OCI-LY1 (cell line): Measurements from ENCODE around the gene PPP2R5C.

ENCODE experiments used
- H2AFZ ChIP-seq: fragments of 200-600 bp; sonication (generic), shearing (Covaris generic); 2 replicates; pipeline ENCODE4 v1.6.0; 2014; ENCODE audit warnings: antibody characterized with exemption, mild to moderate bottlenecking, low read length
- H3F3A ChIP-seq: fragments of 200-600 bp; sonication (generic), shearing (Covaris generic); 2 replicates; pipeline ENCODE4 v1.6.0; 2014; ENCODE audit warnings: mild to moderate bottlenecking, antibody characterized with exemption, low read length, moderate library complexity; ENCODE audit not compliant: insufficient read depth
- H3K27ac ChIP-seq: fragments of 200-600 bp; sonication (generic); 2 replicates; pipeline ENCODE4 v1.5.1; 2014; ENCODE audit warnings: low read length, mixed run types, mild to moderate bottlenecking, low read depth; ENCODE audit not compliant: poor library complexity, severe bottlenecking
- H3K27me3 ChIP-seq: fragments of 200-600 bp; sonication (generic); 2 replicates; pipeline ENCODE4 v1.6.0; 2014; ENCODE audit warnings: antibody characterized with exemption, mild to moderate bottlenecking, low read length, moderate library complexity; ENCODE audit not compliant: insufficient read depth
- H3K36me3 ChIP-seq: fragments of 200-600 bp; sonication (generic); 2 replicates; pipeline ENCODE4 v1.6.1; 2014; ENCODE audit warnings: mild to moderate bottlenecking, antibody characterized with exemption, low read length, moderate library complexity, mixed read lengths; ENCODE audit not compliant: insufficient read depth
- H3K4me1 ChIP-seq: fragments of 200-600 bp; sonication (generic); 2 replicates; pipeline ENCODE4 v1.5.1; 2014; ENCODE audit warnings: mild to moderate bottlenecking, low read length, moderate library complexity; ENCODE audit not compliant: insufficient read depth, severe bottlenecking
- H3K4me2 ChIP-seq: fragments of 200-600 bp; sonication (generic), shearing (Covaris generic); 2 replicates; pipeline ENCODE4 v1.6.1; 2014; ENCODE audit warnings: low read length
- H3K4me3 ChIP-seq: fragments of 200-600 bp; sonication (generic); 2 replicates; pipeline ENCODE4 v1.5.1; 2014; ENCODE audit warnings: low read length, low read depth, mild to moderate bottlenecking, mixed read lengths; ENCODE audit not compliant: poor library complexity, severe bottlenecking
- H3K79me2 ChIP-seq: fragments of 200-600 bp; shearing (Covaris generic); 2 replicates; pipeline ENCODE4 v1.6.1; 2016; ENCODE audit warnings: mixed run types, low read length, mixed read lengths; ENCODE audit not compliant: insufficient read depth
- H3K9ac ChIP-seq: fragments of 200-600 bp; sonication (generic), shearing (Covaris generic); 2 replicates; pipeline ENCODE4 v1.6.1; 2014; ENCODE audit warnings: mild to moderate bottlenecking, low read length, mixed read lengths
- H3K9me2 ChIP-seq: fragments of 200-600 bp; sonication (generic), shearing (Covaris generic); 2 replicates; pipeline ENCODE4 v1.6.1; 2014; ENCODE audit warnings: low read depth, mild to moderate bottlenecking, low read length, mixed read lengths
- H3K9me3 ChIP-seq: fragments of 200-600 bp; shearing (Covaris generic); 2 replicates; pipeline ENCODE4 v1.6.1; 2014; ENCODE audit warnings: low read length, mixed read lengths
- H4K20me1 ChIP-seq: fragments of 200-600 bp; sonication (generic), shearing (Covaris generic); 2 replicates; pipeline ENCODE4 v1.6.0; 2016; ENCODE audit warnings: mild to moderate bottlenecking, low read length; ENCODE audit not compliant: insufficient read depth
- EZH2 ChIP-seq: fragments of 200-600 bp; sonication (generic), shearing (Covaris generic); IDR thresholded peaks from 2 replicates; pipeline ENCODE4 v1.8.0; 2017; ENCODE audit warnings: borderline replicate concordance, mixed run types, mild to moderate bottlenecking, antibody characterized with exemption, low read length, moderate library complexity, mixed read lengths
- TF ChIP-seq, protein P1 (sequence below): fragments of 200-600 bp; sonication (generic), shearing (Covaris generic); IDR thresholded peaks from 2 replicates; pipeline ENCODE4 v1.5.1; 2017; ENCODE audit warnings: mild to moderate bottlenecking, antibody characterized with exemption, low read length, moderate library complexity, mixed read lengths

PPP2R5C gene

DNA sequence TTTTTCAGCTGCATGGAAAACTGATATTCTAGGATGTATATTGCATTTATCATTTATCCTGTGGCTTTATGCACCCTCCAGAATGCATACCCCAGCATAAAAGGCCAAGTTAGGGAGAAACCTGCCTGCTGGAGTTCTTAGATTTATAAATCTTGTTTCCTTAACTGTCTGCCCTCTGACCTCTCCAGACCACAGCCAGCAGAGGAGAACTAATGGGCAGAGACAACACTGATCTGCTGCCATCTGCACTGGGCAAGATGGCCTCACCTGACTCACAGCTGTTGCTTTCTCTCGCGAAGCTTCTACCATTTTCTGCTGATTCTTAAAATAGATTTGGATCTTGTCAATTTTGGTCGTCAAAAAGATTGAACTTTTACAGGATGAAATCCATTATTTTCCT is 65.8 kb downstream of the PPP2R5C start:
- Histone ChIP-seq H3K4me2 (no peak overlapping the region), H3K4me1 (peaks cover 67% of the 10 kb centered on the region), H3K9me3 (peaks cover 3% of the 10 kb centered on the region; the same call in 1 of the 2 replicates), H3K27me3 (no peaks in the 10 kb centered on the region), H3K9ac (no peak overlapping the region), H3K4me3 (no peak overlapping the region), H3K36me3 (peaks cover 54% of the 10 kb centered on the region), H3K9me2 (no peaks in the 10 kb centered on the region), H3F3A (no peaks in the 10 kb centered on the region), H2AFZ (no peak overlapping the region), H3K27ac (peak overlapping the region; percentile 12), H4K20me1 (no peaks in the 10 kb centered on the region), H3K79me2 (peaks cover 86% of the 10 kb centered on the region)
- TF ChIP-seq, protein P1, sequence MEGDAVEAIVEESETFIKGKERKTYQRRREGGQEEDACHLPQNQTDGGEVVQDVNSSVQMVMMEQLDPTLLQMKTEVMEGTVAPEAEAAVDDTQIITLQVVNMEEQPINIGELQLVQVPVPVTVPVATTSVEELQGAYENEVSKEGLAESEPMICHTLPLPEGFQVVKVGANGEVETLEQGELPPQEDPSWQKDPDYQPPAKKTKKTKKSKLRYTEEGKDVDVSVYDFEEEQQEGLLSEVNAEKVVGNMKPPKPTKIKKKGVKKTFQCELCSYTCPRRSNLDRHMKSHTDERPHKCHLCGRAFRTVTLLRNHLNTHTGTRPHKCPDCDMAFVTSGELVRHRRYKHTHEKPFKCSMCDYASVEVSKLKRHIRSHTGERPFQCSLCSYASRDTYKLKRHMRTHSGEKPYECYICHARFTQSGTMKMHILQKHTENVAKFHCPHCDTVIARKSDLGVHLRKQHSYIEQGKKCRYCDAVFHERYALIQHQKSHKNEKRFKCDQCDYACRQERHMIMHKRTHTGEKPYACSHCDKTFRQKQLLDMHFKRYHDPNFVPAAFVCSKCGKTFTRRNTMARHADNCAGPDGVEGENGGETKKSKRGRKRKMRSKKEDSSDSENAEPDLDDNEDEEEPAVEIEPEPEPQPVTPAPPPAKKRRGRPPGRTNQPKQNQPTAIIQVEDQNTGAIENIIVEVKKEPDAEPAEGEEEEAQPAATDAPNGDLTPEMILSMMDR, result no peak
- TF ChIP-seq EZH2, result no peak

DNA sequence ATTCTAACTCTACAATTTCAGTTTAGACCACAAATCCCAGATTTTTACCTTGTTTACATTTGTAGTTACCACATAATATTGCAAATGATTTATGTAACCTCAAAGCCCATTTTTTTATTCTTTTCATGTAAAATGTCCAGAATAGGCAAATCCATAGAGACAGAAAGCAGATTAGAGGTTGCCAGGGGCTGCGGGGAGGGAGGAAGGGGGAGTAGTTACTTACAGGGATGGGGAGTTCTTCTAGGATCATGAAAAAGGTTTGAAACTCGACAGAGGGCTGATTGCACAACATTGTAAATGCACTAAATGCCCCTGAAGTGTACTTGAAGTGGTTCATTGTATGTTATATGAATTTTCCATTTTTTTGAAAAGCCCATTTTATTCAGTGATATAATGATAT is 66.5 kb downstream of the PPP2R5C start:
- no peaks in the 10 kb centered on the region for H3K27me3 ChIP-seq
- peaks cover 86% of the 10 kb centered on the region for H3K79me2 ChIP-seq
- no peak overlapping the region for H2AFZ ChIP-seq
- H3K36me3 ChIP-seq, result peaks cover 61% of the 10 kb centered on the region
- H3K4me1 ChIP-seq, result peaks cover 67% of the 10 kb centered on the region
- no peaks in the 10 kb centered on the region for H3F3A ChIP-seq
- no peak overlapping the region for H3K4me3 ChIP-seq
- no peak overlapping the region for H3K9ac ChIP-seq
- H3K9me2 ChIP-seq, result no peaks in the 10 kb centered on the region
- no peak overlapping the region for H3K4me2 ChIP-seq
- H3K9me3 ChIP-seq, result peaks cover 3% of the 10 kb centered on the region; the same call in 1 of the 2 replicates
- no peak overlapping the region for H3K27ac ChIP-seq
- no peaks in the 10 kb centered on the region for H4K20me1 ChIP-seq
- TF ChIP-seq, protein P1, result no peak
- no peak for TF ChIP-seq EZH2

DNA sequence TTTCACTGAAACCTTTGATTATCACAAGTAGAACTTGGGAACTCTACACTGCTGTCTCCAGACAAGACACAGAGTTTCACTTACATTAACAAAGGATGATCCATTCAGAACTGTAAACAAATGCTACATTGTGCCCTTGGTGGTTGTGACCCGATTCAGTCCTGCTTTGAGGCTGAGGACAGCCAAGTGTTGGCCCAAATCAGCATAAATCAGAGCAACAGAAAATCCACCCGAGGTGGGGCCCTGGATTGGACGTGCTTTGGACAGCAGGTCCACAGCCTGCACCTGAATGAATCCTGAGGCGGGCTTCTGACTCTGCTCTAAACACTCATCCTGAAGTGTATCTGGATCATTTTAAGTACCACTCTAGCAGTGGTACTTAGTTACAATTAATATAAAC is 68.8 kb downstream of the PPP2R5C start:
- Histone ChIP-seq H3K36me3 (peaks cover 64% of the 10 kb centered on the region), H4K20me1 (no peaks in the 10 kb centered on the region), H3K27me3 (no peaks in the 10 kb centered on the region), H3F3A (no peaks in the 10 kb centered on the region), H3K79me2 (peaks cover 84% of the 10 kb centered on the region), H2AFZ (no peak overlapping the region), H3K9ac (no peak overlapping the region), H3K4me1 (peaks cover 67% of the 10 kb centered on the region), H3K4me2 (no peak overlapping the region), H3K27ac (no peak overlapping the region), H3K9me3 (peaks cover 3% of the 10 kb centered on the region; the same call in 1 of the 2 replicates), H3K9me2 (no peaks in the 10 kb centered on the region), H3K4me3 (no peak overlapping the region)
- no peak for TF ChIP-seq EZH2
- TF ChIP-seq, protein P1, result no peak
